Stimulated activated CD4-positive, alpha-beta T cell treated with anti-CD3 and anti-CD28 coated beads, Interleukin-1b, Interleukin-23, amount 100 ng/mL, for 4 hours (primary cell): ENCODE measurements around the gene SERPINB3.
"Not testable (repeated sequence)": the region's sequence is repeated elsewhere in the genome, so short reads cannot be mapped to it uniquely, and the experiment has no call there.

Experiments
- DNase-seq, 2 donors: peaks; one replicate each; pipeline ENCODE4 v3.0.0-alpha.2; 2020; ENCODE audit warnings: low read depth in 2 of 2

Gene SERPINB3

DNA sequence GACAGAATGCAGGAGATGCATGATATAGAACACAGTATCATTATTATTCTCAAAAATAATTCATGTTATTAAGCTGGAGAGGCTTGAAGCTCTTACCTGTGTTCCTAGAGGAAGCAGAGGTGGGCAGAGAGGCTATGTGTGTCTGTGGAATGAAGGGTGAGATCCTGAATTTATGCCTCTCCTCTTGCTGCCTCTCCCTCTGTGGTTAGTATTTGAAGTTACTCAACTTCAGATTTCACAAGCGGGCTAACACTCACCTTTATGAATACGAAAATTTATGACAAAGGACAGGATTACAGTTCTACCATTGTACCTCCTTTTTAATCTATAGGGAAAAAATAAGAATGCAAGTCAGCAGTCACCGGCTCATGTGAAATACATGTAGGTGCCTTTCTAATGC, at the start of gene SERPINB3:
Gene SERPINB3, minus strand, starts transcription at position 144 of the 400 bp plus-strand sequence. CDS start 677 bp downstream, outside the sequence.
- DNase-seq = not testable (repeated sequence)

DNA sequence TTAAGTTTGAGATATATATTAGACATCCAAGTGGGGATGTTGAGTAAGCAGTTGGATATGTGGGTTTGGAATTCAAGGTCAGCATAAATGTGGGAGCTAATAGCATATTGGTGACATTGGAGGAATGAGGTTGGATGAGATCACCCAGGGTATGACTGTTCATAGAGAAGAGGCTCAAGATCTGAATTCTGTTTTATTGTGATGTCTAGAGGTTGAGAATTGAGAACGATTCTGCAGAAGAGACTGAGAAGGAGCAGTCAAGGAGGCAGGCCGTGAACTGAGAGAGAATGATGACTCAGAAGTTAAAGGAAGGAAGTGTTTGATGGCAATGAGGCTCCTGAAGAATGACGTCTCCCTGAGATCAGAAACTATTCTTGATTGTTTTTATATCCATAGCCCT, 47.0 kb upstream of the SERPINB3 start:
- no peak for DNase-seq

DNA sequence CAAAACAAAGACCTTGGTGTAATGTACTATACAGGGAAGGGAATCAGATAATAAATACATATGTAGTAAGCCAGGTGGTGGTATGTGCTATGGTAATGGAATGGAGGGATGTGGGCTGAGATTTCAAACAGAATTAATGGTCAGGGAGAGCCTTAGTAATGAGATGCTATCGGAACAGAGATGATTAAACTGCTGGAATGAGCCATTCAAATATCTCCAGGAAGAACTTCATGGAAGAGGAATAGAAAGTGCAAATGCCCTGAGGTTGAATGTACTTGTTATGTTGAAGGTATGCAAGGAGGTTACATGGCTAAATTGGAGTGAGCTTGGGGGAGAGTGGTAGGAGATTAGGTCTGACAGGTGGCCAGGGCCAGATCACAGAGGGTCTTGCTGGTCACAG, 46.1 kb upstream of the SERPINB3 start:
- DNase-seq = no peak

DNA sequence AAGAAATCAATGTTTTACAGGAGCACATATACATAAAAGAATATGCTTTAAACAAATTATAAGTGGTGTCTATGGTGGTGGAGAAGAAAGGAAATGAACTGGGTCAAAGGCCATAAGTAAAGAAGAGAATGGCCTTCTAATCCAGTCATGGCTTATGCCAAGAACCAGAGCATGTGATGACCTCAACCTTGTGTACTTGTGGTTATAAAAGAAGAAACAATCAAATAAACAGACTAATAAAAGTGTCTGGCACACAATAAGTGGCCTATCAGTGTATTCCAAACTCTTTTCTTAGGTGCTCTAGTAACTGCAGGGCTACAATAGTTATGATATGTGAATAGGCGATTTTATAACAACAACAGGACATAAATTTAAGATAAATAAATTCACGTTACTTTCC, 43.7 kb upstream of the SERPINB3 start:
- no peak for DNase-seq

DNA sequence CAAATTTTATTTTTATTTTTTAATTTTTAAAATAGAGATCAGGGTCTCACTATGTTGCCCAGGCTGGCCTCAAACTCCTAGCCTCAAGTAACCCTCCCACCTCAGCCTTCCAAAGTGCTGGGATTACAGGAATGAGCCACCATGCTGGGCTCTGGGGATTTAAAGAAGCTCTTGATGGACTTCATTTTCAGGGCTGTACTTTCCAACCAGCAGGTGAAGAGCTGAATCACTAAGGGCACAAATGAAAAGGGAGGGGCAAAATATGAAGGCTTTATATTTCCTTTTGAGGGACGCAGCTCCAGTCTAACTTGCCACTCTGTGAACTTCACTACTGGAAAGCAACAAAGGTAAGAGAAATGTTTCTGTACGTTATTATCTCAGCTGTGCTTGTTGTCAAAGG, 41.0 kb upstream of the SERPINB3 start, which contains the start of gene SERPINB11:
Gene SERPINB11, plus strand, starts transcription at position 301 of the 400 bp plus-strand sequence. CDS start 7,234 bp downstream, outside the sequence.
- no peak for DNase-seq

DNA sequence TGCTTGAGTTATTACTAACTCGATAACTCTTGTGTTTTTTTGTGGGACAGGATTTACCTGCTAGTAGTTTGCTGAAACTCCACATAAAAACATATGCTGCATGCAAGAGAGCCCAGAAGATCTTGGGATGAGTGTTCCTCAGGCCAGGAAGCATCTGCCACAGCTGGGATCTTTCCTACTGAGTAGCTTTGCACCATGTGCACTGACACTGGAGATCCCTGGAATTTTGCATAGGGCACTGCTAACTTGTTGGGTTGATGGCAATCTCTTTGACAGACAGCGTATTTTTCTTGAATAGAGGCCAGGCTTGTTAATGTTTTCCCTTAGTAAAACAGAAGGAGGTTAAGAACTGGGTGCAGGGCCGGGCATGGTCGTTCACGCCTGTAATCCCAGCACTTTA, 40.3 kb upstream of the SERPINB3 start:
- DNase-seq = no peak

DNA sequence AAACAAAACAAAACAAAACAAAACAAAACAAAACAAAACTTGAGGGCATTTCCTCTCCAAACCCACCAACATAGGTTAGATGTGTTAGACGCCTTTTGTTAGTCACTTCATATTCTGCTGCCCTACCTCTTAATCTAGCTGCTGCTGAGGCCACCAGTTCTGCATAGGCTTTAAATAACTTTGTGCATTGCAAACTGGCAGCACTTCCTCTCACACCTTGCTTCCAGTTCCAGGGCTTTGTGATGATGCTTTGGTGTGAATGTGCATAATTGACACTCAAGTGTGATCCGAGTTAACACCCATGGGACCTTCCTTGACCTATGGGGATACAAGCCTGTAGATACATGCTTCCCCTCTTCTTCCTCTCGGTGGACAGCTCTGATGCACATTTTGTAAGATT, 38.8 kb upstream of the SERPINB3 start:
- no peak for DNase-seq

DNA sequence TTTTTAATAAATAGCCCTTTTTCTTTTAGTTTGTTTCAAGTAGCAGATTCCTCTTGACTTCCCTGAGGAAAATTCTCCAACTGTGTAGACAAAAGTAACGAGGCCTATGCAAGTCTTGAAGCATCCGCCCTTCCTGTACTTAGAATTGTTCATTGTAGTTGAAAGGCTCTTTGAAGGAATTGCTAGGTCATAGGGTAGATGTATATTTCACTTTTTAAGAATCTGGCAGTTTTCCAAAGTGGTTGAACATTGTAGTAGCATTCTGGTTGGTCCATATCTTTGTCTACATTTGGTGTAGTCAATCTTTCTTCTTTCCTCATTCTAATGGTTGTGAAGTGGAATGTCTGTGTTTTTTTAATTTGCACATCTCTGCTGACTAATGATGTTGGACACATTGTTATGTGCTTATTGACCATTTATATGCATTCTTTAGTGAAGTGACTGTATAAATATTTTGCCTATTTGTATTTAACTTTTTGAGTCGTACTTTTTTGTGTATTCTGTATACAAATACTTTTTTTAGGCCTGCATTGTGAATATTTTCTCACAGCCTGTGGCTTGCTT, 35.5 kb upstream of the SERPINB3 start:
- no peak for DNase-seq

DNA sequence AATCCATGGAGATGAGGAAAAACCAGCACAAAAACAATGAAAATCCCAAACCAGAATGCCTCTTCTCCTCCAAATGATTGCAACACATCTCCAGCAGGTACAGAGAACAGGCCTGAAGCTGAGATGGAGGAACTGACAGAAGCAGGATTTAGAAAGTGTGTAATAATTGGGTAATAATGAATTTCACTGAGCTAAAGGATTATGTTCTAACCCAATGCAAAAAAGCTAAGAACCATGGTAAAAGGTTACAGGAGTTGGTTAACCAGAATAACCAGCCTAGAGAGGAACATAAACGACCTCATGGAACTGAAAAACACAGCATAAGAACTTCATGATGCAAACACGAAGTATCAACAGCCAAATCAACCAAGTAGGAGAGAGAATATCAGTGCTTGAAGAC, 27.4 kb upstream of the SERPINB3 start:
- no peak for DNase-seq

DNA sequence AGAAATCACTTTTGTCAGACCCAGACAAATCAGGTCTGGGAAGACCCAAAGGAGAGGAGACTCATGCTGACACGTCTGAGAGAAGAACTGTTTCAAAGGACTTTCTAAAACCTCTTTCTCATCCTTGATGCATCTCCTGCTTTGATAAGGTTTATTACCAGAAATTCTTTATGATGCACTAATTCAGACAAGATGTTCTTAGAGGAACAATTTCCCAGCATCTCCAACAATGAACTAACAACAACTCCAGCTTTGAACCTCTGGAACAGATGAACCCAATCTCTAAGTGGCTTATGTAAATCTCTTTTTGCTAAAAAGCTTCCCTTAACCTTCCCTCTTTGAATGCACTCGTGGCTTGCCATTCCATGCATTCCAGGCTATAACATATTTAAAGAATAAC, 25.2 kb upstream of the SERPINB3 start:
- no peak for DNase-seq

DNA sequence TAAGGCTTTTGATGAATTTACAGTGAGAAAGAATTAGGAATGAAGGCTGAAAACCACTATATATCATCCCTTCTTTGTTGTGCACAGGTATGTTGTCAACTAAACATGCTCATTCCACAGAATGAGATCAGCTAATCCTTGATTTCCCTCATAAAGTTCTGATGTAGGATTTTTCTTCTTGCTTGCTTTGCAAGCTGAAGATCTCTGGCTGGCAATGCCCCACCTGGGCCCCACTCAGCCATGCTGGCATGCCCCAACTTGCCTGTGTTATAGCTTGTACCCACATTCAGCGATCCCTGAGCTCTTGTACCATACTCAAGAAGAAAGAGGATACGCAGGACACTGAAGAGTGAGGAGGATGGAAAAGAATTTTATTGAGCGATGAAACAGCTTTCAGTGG, 23.0 kb upstream of the SERPINB3 start:
- no peak for DNase-seq

DNA sequence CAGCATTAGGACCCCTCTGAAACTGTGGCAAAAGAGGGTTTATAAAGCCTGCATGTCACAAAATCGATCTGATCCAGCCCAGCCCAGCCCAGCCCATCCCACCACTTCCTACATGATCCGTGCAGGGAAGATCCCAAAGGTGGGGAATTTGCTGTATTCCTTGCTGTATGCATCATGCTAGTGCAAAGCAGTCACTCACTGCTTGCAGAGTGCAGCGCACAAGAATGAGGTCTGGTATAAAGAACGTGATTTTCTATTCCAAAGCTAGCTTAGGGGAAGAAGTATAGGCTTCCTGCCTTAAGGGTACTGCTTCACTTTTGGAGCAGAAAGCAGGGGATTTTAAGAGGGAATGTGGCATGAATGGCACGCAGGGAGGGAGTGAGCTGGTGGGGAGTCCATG, 22.2 kb upstream of the SERPINB3 start:
- no peak for DNase-seq

DNA sequence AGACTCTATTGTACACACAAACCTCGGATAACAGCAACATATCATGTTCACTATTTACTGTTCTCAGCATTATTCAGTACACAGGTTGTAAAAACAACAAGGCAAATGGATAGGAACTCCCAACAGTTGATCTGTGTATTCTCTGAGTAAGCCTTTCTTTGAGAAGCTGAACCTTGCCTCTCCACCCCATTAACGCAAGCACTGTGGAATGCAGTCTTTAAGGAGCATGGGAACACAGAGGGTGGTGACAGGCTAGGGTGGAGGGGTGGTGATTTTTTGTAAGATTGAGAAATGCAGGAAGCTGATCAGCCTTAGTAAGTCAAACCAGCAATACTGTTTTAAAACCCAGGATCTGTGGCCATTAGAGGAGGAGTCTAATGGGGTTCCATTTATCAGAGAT, 21.5 kb upstream of the SERPINB3 start:
- DNase-seq = no peak

DNA sequence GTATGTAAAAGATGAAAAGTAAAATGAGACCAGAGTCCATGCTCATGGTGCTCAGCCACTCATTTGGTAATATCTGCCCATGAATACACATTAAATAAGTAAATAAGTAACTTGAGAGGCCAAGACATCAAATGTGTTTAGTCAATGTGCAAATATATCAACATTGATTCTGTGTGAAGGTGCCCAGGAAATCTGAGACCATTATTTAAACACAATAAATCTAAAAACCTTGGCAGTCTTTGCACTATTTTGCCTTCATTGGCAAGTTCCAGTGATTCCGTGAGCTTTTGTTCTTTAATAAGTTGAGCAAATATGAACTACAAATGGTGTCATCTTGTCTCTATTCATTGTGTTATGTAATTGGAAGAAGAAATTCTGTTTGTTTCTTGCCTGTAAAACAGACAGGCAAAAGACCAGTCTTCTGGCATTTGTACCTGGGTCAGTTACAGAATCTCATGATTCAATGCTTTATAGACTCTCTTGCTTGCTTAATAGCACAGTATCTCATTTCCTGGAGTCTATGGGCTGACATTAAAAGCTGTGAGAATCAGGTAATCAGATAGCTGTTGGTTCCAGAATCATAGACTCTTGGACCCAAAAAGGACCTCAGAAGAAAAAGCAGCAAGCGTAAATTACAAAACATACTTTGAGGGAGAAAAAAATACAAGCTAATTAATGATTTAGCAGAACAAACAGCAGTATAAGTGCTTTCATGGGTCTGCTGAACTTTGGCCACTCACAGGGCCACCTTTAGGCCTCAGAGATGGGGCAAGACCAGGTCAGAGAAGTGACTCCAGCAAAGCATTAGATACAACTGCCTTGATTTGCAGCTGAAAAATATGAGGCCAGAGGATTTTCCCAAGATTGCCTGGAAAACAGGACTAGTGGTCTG, 20.0 kb upstream of the SERPINB3 start:
- no peak for DNase-seq

DNA sequence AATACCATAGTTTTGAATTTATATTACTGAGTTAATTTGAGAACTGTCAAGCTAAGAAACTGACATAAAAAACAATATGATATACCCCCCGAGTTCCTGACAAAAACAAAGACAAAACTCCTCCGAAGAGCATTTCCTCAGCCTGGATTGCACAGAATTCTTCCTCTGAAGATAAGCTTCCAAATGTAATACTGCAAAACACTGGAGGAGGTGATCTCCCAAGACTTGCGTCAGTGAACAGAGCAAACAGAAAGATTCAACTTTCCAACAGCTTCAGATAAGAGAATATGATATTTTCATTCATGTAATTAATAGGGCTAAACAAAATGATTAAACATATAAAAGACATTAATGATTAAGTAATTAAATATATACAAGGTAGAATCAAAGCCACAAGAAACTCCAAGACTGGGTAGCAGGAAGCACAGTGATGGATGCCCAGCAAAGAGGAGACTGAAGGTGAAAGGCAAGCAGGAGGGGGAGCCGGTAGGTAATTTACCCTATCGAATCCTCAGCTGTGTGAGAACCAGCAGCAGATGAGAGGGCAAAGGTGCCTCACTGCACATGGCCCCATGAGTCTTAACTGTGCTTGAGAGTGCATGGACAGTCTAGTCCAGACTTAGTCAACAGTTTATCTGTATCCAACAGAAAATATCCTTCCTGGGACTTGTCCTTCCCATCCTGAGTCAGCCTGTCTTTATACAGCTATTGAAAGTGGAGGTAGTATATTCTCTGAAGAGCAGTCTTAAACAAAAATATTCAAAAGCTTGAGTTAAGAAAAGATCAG, 18.3 kb upstream of the SERPINB3 start:
- DNase-seq = no peak

DNA sequence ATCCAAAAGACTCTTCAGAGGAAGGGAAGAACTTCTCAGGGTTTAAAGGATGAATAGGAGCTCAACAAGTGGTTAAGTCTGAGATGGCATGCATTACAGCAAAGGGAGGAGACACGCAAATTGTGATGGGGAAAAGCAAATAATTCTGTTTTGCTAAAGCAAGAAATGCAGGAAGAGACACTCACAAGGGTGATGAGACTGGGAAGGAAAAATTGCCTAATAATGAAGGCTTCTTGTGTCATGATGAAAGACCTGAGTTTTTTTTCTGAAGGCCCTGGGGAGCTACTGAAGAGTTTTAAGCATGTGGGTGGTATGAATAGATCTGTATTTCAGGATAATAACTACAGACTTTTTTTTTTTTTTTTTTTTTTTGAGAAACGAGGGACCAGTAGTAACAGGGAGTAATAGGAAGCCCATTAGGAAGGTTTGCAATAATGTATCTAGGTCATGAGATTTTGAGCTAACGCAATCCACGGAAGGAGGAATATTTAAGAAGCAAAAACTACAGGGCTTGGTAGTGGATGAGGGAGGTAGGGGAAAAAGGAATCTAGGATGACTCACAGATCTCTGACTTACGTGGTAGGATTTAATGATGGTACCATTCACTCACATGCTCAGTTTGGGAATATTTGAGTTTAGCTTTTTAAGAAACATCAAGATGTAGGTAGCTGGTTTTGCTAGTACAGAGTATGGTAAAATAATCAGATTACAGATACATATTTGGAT, 16.0 kb upstream of the SERPINB3 start:
- no peak for DNase-seq

DNA sequence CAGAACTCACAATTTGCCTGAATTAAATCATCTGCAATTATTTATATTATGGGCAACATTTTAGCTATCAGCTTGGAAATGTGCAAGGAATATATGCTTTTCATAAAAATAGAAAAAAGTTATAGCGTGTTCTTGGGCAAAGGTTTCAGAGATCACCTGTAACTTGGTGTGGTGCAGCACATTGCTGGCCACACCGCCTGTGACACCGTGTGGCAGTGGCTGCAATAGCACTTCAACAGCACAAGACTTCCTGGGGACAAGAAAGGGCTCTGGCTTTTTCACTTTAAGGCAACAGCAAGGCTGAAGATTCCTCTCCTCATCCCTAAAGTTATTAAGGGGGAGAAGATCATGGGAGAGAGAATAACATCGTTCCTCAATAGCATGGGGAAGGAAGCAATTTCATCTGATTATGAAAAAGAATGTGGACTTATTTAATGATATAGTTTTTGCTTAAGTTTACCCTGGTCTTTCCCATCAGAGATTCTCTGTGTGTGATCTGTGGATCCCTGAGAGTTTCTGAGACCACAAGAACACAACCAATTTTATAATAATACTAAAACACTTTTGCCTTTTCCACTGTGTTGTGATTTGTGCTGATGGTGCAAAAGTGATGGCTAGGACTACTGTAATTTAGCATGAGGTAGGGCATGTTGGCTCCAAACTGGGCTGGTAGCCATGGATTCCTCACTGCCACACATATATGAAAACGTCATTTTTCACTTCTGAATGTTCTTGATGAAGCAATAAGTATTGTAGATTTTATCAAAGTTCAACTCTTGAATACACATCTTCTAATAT, 15.0 kb upstream of the SERPINB3 start:
- DNase-seq = no peak

DNA sequence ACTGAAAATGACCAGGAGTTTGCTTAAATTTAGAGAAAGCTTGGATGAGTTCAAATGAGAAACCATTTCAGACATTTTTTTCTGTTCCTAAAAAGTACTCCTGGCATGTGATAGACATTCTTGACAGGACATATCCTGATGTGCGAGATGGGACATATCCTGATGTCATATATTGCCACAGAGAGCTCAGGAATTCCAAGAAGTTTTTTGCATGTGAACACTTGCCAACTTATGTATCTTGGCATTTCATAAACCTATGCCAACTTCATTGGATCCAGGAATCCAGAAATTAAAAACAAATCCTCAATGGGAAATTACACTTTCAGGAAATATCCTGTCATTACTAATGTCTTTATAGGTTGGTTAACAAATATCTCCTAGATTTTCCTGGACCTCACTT, 2.9 kb upstream of the SERPINB3 start:
- DNase-seq = no peak

DNA sequence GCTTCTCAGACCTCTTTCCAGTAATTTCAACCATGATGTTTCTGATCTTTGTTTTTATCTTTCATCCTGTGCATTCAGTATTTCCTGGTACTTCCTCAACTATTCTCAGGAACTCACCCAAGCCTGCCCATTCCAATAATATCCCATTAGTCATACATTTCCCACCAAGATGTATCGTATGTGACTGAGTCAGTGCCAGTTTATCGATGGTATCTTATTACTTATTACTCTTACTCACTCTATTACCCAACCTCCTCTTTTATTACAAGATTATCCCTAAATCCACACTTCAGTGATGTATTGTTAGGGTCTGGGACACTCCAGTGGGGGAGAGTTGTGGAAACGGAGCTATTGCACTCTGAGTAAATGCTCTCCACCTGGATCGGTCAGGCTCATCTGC, 2.8 kb downstream of the SERPINB3 start:
- DNase-seq = not testable (repeated sequence)

DNA sequence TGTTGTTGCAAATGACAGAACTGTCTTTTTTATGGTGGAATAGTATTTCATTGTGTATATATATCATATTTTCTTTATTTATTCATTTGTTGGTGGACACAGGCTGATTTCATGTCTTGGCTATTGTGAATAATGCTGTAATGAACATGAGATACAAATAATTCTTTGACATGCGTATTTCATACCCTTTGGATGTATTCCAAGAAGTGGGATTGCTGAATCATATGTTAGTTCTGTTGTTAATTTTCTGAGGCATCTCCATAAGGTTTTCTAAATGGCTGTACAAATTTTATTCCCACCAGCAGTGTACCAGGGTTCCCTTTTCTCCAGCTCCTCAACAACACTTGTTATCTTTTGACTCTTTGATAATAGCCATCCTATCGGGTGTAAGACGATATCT, 11.4 kb downstream of the SERPINB3 start:
- DNase-seq = not testable (repeated sequence)

DNA sequence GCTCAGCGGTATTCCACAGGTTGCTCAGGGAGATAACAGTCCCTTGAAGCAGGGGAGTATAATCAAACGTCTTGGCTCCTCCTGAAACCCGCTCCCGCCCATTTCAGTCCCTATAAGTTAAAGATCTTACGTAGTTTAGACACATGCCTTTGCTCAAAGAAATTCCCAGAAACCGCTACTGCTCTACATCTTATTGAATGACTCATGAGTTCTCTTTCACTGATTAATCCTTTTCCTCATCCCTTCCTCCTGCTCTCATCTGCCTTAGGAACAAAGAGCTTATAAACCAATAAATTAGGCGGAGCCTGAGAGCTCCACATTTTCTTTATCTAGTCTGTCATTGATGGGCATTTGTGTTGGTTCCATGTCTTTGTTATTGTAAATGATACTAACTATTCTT, 13.5 kb downstream of the SERPINB3 start:
- DNase-seq = no peak
